SH-SY5Y (cell line): ENCODE data around the gene DPEP2NB.

Experiments used
- GATA2 ChIP-seq: IDR thresholded peaks from 2 replicates; pipeline ENCODE4 v1.6.1; 2011; ENCODE audit warnings: mild to moderate bottlenecking, low read depth, low read length
- GATA3 ChIP-seq: IDR thresholded peaks from 2 replicates; pipeline ENCODE4 v1.6.1; 2011; ENCODE audit warnings: low read depth, mild to moderate bottlenecking, low read length, moderate library complexity

- TF ChIP-seq GATA3 (no peak), GATA2 (no peak)
Observed at GRCh38 chr16:68059804-68060203, 44.1 kb upstream of the DPEP2NB start.
